ENCODE measurements around the gene DNER. TPM values are rescaled to one million over a fixed set of nuclear protein-coding genes. Genes with fewer than 3 reads are reported as not detected.
A peak's percentile ranks its signal among the peaks of the same experiment; 100 is the strongest.

Gene DNER
- polyA plus RNA-seq, 2 of the 4 experiments (the other 2 are of a cell fraction) = 0.34 to 4.2 TPM

GRCh38 chr2:229492034-229492433 is 222.3 kb downstream of the DNER start:
- ATAC-seq (peak; percentile 10 to 45; a peak in 2 of 6 replicates), FAIRE-seq (no peak), DNase-seq (ENCODE audit: low read depth in 1 of 2, low spot score in 1 of 2) (no peak)
- no peak overlapping the region for H3K4me2 ChIP-seq
- H3K27ac ChIP-seq = peak overlapping the region in 1 of 2 experiments; percentile 28; a peak in 2 of 6 replicates
- WGBS (ENCODE audit: missing lambda C conversion rate) = 24% methylated on average over 2 of the region's 2 CpGs
- POLR2A ChIA-PET = no interaction called here
- peaks cover 5% of the 10 kb centered on the region; the same call in 2 of the 3 replicates for H3K9me3 ChIP-seq
- TF ChIP-seq CHD4 (IDR thresholded peaks at IDR 0.05; ENCODE audit: borderline replicate concordance) (no peak), HOXB13 (CRISPR knock-in tag; IDR thresholded peaks at IDR 0.05; ENCODE audit: low read depth) (no peak), NPAS2 (CRISPR knock-in tag; IDR thresholded peaks at IDR 0.05; ENCODE audit: borderline replicate concordance) (no peak), REST (IDR thresholded peaks at IDR 0.05) (no peak), E2F6 (IDR thresholded peaks at IDR 0.05; ENCODE audit: borderline replicate concordance, low read depth) (no peak), ELK1 (IDR thresholded peaks at IDR 0.05; ENCODE audit: low read depth, low read length) (no peak), EP300 (IDR thresholded peaks at IDR 0.05) (no peak), CBX2 (IDR thresholded peaks at IDR 0.05; ENCODE audit: borderline replicate concordance, low read depth) (no peak), HOXA7 (CRISPR knock-in tag; IDR thresholded peaks at IDR 0.05) (no peak), FOSB (CRISPR knock-in tag; IDR thresholded peaks at IDR 0.05) (no peak), PBX3 (IDR thresholded peaks at IDR 0.05) (no peak), HDAC2 (IDR thresholded peaks at IDR 0.05) (no peak), ZSCAN20 (CRISPR knock-in tag; IDR thresholded peaks at IDR 0.05) (no peak)
- no peak overlapping the region for H3K4me3 ChIP-seq
- CTCF ChIA-PET = no interaction called here
- no peaks in the 10 kb centered on the region for H3K4me1 ChIP-seq

GRCh38 chr2:229490167-229490566 is 224.2 kb downstream of the DNER start:
- Histone ChIP-seq H3K4me2 (no peak overlapping the region), H3K27ac (no peak overlapping the region), H3K4me1 (no peaks in the 10 kb centered on the region), H3K4me3 (no peak overlapping the region), H3K9me3 (peaks cover 5% of the 10 kb centered on the region; the same call in 2 of the 3 replicates)
- ChIA-PET POLR2A (no interaction called here), CTCF (no interaction called here)
- WGBS (ENCODE audit: missing lambda C conversion rate) = 90% methylated on average over 1 of the region's 1 CpG
- DNase-seq (ENCODE audit: low read depth in 1 of 2, low spot score in 1 of 2) = no peak
- TF ChIP-seq PHF8 (IDR thresholded peaks at IDR 0.05; ENCODE audit: borderline replicate concordance, low read depth) (no peak), CHD2 (IDR thresholded peaks at IDR 0.05; ENCODE audit: low read length, partially characterized antibody) (no peak), CTCF (IDR thresholded peaks at IDR 0.05) (no peak), KDM1A (IDR thresholded peaks at IDR 0.05; ENCODE audit: low read depth) (no peak), NPAS2 (CRISPR knock-in tag; IDR thresholded peaks at IDR 0.05; ENCODE audit: borderline replicate concordance) (no peak), HOXB13 (CRISPR knock-in tag; IDR thresholded peaks at IDR 0.05; ENCODE audit: low read depth) (no peak), EHMT2 (IDR thresholded peaks at IDR 0.05; ENCODE audit: low read depth) (no peak)
- ATAC-seq = no peak
- no peak for FAIRE-seq
